ENCODE measurements around the gene SLCO2A1.
"Not testable (repeated sequence)": the region's sequence is repeated elsewhere in the genome, so short reads cannot be mapped to it uniquely, and the experiment has no call there.

Gene SLCO2A1

DNA sequence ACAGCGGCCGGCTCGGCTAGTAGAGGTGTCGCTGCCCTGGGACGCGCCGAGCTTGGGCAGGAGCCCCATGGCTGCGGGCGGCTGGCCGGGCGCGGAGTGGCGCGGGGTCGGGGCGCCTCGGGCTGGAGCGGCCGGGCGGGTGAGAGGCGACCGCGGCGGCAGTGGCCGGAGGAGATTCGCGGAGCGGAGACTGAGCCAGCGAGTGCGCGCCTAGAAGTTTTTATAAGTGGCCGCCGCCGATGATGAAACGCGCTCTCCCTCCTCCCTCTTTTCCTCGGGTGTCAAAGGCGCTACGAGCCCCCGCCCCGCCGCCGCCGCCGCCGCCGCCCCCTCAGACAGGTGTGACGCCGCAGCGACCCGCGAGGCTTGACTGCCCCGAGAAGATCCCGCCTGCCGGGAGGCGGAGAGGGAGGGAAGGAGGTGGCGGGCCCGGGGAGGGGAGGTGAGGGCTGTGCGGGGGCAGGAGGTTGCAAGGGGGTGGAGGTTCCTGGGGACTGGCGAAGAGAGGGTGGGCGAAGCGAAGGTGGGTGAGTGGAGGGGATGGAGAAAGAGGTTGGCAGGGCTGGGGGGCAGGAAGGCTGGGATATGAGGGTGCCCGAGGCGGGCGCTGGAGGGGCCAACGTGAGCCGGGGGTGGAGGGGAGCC is at the start of gene SLCO2A1:
TSS of gene SLCO2A1 (minus strand) at position 192 of the 645 bp plus-strand sequence. CDS start at position 69, 123 bp downstream.
- no peak for DNase-seq (ENCODE audit: low read depth in 2 of 2)

DNA sequence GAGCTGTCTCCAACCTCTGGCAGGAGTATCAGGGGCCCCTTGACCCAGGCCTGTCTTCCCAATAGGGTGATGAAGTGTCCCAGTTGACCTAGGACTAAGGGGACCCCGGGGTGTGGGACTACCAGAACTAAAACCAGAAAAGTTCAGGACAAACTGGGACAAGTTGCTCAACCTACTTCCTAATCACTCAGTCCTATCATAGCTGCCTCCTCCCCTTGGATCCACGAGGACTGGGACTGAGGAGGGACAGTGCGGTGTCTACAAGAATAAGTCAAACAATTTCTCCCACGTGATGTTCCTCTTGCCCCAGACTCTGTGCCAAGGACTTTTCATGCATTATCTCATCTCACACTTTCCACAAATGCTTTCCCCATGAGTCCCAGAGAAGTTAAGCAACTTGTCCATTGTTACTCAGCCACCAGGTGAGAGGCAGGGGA is 49.4 kb upstream of the SLCO2A1 start:
- DNase-seq (ENCODE audit: low read depth in 2 of 2): no peak

DNA sequence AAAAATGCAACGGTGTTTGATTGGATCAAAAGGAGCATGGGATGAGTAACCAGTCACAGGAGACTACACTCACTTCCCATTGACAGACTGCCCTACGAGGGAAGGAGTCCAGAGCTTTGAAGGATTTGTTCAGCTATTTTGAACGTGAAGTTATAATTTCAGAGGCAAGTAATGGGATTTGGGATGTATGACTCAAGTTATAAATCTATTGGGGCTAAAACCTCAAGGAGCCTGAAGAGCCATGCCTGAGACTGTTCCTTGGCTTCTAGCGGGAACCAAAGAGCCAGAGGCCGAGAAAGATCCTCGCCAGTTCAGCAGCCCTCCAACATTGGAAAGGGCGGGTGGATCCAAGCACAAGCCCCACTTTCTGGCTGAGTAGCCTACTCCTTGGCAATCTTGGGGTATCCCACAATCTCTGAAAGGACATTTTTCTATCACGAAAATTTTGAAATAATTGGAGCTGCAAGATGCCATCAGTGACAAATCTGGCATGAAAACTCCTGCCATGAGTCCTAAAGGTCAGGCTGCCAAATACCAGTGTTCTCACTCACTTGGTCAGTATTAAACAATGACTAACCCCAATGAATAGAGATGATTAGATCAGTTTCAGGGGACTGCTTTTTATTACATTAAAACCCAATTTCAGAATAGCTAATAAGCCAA is 48.6 kb upstream of the SLCO2A1 start:
- DNase-seq (ENCODE audit: low read depth in 2 of 2): no peak

DNA sequence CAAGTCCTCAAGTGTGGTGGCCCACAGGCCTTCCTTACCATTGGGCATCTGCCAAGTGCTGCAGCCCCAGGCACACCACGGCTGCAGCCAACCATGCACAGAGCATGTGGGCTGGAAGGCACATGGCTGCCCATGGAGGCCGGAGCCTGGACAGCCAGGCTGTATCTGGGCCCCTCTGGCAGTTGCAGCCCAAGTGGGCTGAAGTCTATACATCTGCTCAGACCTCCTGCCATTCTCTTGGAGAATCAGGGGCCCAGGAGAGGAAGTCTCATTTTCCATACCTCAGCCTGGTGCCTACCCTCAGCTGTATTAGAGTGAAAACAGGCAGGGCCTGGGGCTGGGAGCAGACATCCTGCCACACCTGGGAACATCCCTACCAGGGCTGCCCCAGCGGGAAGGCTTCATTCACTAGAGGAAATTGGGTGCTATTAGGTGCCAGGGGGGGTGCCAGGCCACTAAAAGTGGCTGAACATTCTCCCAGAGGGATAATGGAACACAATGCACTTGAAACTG is 48.0 kb upstream of the SLCO2A1 start:
- no peak for DNase-seq (ENCODE audit: low read depth in 2 of 2)

DNA sequence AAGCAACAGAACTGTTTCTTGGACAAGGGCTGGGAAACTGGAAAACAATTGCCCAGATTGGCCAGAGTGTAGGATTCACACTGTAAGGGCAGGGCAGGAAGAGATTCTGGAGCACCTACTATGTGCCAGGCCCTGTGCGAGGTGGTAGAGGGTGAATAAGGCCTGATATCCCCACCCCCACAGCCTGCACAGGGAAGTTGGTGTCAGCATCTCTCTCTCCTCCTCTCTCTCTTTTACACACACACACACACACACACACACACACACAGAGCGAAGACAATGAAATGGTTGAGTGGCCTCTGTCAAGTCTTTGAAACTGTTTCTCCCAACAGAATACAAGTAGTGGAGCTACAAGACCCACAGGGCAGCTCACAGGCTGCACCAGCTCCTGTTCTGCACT is 47.1 kb upstream of the SLCO2A1 start:
- DNase-seq (ENCODE audit: low read depth in 2 of 2): no peak

DNA sequence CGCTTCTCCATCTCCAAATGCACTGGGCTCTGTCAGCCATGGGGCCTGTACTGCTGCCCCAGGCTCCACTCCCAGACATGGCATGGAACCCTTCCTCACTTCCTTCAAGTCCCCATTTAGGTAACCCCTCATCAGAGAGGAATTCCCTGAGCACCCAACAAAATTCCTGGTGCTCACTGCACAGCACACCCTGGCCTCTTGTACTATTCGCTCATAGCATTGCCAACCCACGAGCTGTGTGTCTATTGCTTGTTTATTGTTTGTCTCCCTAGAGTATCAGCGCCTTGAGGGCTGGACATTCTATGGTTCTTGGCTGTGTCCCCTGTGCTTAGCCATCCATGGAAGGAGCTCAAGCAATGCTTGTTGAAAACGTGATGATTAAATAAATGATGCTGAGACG is 46.1 kb upstream of the SLCO2A1 start:
- DNase-seq (ENCODE audit: low read depth in 2 of 2): no peak

DNA sequence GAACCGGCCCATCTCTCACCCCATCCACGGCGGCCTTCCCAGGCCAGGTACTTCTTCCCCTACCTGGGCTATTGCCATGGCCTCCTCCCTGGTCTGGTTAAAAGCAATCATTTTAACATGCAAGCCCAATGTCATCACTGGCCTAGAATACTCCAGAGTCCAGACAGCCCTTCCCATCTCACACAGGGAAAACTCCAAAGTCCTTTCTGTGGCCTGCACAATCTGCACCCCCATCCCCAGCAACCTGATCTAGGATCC is 45.8 kb upstream of the SLCO2A1 start:
- DNase-seq (ENCODE audit: low read depth in 2 of 2): no peak

DNA sequence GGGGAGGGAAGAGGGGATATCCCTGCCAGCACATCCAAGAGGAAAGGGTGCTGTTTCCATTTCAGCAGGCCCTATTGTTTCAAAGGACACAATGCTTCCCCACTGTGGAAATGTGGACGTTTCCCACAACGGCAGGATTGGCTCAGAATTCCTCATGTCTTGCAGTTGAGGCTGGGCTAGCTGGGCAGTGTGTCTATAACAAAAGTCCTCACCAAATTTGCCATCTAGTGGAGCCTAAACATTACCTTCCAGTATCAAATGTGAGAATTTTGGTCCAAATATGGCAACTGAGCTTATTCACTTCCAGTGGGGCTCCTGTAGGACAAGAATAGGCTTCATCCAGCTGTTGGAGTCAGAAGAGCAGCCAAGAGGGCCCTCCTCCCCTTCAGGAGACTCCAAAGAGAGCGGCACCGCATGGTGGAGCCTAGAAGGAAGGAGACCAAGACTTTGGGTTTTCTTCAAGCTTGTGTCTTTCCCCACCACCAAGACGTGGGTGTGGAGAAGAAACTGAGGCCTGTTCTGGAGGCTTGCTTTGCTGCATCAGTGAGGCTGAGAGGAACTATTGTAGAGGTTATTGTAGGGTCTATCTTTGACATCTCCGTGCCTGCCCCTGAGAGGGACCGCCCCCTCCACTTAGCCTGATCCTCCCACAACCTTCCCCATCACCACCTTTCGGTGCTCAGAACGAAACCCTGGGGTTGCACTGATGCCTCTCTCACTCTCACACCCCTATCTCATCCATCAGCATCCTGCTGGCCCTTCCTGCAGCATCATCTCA is 45.3 kb upstream of the SLCO2A1 start:
- no peak for DNase-seq (ENCODE audit: low read depth in 2 of 2)

DNA sequence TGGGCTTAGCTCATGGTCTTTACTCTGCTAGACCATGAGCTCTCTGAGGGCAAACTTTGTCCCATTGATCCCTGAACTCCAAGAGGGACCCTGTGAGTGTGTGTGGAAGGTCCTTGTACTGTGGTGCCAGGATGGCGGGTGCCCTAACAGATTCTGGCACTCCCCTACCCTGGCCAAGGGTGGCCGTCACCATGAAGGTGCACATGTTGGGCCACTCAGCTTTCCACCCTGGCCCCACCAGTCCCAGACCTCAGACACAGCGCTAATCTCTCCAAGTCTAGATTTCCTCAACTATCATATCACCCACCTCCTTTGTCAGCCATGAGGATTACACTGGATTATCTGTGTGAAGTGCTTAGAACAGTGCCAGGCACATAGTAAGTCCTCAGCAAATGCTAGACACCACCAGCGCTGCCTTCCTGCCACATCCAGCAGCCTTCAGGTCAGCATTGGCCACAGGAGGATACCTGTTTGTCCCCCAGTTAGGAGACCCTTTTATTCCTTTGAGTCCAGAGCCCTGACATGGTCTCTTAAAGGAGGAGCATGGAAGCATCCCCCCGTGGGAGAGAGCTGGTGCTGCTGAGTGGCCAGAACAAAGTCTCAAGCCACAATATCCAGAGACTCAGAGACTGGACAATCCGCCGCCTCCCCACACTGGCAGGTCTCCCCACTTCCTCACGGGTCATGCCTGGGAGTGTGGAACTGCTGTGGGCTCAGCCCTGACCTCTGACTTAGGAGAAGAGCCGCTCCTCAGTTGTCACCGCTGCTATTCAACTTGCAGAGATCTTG is 44.5 kb upstream of the SLCO2A1 start:
- DNase-seq (ENCODE audit: low read depth in 2 of 2): no peak

DNA sequence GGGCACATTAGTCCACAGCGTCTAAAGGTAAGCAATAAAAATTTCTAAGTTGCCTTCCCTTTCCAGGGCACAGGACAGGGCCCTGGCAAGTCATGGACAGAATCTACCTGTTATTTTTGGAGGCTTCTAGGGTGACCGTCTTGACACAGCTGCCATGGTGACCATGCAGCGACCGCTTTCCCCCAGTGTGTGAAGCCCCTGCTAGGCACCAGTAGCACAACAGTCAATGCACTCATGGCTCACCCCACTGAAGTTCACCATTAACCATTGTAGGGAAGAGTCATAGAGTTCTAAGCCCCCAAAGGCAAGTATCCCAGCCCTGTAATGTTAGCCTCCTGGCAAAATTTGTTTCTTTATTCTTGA is 43.8 kb upstream of the SLCO2A1 start:
- DNase-seq (ENCODE audit: low read depth in 2 of 2): no peak

DNA sequence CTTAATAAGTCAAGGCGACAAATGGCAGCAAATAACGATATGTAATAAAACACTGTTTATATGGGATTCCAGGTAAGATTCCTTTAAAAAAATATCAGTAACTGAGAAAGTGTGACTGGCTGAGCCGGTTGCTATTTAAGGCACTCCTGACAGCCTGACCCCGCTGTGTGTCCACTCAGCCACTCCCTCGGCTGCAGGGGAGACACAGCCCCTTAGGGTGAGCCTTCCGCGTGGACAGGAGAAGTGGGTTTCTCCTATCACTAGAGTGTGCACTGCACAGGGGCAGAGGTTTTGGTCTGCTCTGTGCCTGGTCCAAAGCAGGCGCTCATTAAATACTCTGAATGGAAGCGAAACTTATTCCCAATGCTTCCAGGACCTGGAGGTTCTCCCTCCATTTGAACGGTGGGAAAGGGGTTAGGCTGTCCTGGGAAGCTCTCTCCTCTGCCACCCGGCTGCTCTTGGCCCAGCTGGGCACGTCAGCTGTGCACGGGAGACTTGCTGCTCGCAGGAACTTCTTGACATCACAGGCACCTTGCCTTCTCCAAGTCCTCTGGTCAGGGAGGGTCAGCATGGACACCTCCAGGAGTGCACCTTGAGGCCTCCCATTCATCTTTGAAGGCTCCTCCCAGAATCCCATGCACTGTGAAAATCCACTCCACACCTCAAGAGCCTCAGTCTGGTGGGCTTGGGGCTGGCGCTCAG is 43.3 kb upstream of the SLCO2A1 start:
- DNase-seq (ENCODE audit: low read depth in 2 of 2): no peak

DNA sequence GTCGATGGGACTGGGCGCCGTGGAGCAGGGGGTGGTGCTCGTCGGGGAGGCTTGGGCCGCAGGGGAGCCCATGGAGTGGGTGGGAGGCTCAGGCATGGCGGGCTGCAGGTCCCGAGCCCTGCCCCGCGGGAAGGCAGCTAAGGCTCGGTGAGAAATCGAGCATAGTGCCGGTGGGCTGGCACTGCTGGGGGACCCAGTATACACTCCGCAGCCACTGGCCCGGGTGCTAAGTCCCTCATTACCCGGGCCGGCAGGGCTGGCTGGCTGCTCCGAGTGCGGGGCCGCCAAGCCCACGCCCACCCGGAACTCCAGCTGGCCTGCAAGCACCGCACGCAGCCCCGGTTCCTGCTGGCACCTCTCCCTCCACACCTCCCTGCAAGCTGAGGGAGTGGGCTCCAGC is 40.6 kb upstream of the SLCO2A1 start:
- not testable (repeated sequence) for DNase-seq (ENCODE audit: low read depth in 2 of 2)

DNA sequence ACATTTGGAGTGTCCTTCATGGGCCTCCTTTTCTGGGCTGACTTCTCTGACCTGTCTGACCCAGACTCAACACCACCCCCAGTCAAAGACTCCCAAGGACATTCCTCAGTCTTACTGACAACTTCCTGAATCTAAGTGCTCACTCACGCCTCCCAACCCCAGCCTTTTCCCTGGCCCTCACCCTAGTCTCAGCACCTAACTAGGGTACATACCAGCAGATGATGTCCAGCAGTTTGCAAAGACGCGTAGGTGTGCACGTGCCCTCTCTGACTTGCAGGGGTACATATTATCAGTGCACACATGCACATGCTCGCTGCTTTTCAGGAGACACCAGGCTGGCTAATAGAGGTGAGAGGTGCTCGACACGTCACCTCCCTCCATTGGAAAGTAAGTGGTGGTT is 38.7 kb upstream of the SLCO2A1 start:
- DNase-seq (ENCODE audit: low read depth in 2 of 2): no peak

DNA sequence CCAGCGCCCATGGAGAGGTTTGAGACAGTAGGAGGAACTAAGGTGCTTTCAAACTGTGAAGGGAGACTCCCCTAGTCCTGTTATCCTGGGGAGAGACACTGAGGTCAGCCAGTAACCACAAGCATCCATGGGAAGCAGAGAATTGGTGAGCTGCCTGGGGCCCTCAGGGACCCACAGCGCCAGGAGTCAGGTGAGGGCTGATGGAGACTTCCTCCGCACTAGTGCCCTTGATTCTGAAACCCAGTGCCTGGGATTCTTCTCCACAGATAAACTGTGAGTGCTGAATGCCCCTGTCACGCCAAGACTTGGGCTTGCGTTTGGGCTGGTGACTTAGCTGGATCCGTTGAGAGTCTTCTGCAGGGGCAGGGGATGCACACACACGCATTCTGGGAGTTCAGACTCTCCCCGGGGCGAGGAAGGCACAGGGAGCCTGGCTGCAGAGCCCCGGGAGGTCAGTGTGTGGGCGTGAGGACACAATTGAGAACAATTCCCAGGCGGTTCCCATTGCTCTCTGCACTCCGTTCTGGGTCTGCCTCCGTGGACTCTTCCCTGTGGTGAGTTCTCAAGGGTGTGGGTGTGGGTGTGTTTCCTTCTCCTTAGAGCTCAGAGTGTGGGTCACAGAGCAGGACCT is 37.9 kb upstream of the SLCO2A1 start:
- DNase-seq (ENCODE audit: low read depth in 2 of 2): no peak

DNA sequence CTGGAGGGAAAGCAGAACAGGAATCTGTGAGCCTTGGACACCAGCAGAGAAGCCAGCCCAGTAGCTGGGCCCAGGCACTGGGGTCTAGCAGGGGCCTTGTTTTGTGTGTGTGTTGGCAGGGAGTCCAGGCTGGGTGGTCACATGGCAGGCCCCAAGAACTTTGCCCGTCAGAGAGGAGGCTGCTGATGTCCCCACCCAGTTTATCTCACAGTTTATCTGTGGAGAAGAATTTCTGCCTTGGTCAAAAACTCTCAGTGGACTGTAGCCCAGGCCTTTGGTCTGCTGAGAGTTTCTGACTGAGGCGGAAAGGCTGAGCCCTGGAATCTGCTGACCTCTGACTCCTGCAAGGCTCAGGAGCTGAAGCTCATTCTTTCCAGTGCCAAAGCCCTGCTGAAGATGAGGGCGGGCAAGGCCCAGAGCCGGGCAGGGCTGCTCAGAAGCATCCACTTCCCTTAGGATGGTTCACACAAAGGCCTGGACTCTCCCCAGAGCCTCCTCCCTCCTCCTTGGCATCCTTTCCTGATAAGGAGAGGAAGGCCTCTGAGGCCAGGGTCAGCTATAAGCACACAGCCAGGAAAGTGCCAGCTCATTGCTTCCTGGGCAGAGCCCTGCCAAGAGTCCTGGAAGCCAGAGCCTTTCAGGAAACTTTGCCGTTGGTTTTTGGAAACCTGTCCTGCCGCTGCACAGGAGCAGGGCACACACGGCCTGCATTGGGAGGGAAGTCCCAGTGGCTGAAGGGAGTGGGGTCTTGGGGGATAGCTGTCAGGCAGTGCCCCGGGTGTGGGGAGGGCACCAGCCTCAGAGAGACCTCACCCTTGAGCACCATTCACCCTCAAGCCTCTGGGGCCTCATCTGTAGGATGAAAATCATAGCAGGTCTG is 37.2 kb upstream of the SLCO2A1 start:
- no peak for DNase-seq (ENCODE audit: low read depth in 2 of 2)

DNA sequence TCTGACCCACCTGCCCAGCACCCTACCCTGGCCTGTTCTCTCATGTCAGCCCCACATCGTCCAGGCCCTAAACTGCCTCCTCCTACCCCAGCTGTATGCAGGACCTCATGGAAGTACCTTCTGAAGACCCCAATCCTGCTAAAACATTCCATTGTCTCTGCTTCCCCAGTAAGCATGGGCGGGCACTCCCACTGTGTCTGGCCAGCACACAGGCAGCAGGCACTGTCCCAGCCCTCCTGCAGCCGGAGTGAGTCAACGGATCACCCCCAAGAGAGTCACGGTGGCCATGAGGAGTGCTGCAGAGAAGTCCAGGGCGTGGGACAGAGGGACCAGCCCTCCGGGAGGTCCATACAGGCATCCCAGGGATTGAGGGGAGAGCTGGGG is 36.4 kb upstream of the SLCO2A1 start:
- DNase-seq (ENCODE audit: low read depth in 2 of 2): no peak

DNA sequence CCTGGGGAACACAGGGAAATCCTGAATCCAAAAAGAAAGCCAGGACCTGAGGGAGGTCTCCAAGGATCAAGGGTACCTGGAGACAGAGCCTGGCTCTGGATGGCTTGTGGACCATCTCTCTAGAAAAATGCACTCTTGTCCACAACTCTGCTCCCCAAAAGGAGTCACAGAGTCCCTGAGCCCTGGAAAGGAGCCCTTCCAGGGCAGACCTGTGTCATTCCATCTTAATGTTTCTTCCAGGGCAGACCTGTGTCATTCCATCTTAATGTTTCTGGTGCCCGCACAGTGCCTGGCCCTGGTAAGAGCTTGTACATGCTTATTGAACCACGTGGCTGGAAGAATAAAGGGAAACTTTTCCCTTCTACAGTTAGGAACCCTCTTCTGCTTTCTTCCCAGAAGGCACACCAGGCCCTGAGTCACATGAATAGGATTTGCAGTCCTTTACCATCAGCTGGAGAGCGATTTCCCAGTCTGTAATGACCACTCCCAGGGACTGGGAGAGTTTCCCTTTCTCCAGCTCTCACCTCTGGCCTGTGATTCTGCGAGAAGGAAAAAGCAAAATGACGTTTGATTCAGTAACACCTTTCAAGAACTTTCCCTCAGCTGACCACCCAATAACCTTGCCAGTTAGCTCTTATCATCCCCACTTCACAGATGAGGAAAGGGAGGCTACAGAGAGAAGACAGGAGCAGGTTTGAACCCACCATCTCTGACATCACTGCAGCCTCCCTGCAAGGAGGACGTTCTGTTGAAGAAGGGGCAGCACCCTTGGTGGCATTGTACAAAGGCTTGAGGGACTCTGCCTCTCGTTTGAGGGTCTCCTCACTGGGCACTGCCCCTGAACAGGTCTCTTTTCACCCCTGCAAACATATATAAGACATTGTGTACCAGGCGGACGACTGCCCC is 35.8 kb upstream of the SLCO2A1 start:
- DNase-seq (ENCODE audit: low read depth in 2 of 2): no peak

DNA sequence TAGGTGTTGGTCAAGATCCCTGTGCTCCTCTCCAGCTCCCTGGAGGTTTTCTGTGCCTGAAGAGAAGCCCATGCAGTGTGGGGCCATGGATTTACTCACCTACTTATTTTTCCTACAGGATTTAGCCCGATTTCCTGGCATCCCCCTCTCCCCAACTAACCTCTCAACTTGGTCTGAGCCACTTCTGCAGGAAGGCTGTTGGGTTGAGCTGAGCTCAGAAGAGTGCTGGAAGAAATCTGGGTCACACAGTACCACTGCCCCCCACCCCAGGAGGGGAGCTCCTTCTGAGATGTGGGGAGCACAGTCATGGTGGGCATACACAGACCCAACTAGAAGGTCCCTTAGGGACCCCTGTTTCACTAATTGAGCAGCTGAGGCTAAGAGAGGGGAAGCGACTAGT is 34.4 kb upstream of the SLCO2A1 start:
- no peak for DNase-seq (ENCODE audit: low read depth in 2 of 2)

DNA sequence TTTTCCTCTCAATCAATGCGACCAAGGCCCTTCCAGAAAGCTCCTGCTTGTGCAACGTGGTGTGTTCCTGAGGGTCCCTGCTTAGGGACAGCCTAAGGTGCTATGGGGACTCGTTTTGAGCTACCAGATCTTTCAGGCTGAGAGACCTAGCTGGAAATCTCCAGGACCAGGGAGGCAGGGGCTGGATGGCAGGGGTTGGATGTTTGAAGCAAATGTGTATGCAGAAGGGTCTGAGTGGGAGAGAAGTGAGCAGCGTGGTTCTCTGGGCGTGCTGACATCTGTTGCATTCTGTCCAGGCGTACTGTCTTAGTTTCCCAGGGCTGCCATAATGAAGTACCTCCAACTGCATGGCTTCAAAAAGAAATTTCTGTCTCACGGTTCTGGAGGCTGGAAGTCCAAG is 31.7 kb upstream of the SLCO2A1 start:
- no peak for DNase-seq (ENCODE audit: low read depth in 2 of 2)
